HG03469 (cell line): ENCODE measurements around the gene TBP.

Experiments used
- ATAC-seq: cut with Tn5 transposase; IDR thresholded peaks from one replicate; pipeline ENCODE4 v1.9.1; 2021; ENCODE audit warnings: mild to moderate bottlenecking, moderate library complexity, moderate number of reproducible peaks; ENCODE audit not compliant: unreplicated experiment

Gene TBP

DNA sequence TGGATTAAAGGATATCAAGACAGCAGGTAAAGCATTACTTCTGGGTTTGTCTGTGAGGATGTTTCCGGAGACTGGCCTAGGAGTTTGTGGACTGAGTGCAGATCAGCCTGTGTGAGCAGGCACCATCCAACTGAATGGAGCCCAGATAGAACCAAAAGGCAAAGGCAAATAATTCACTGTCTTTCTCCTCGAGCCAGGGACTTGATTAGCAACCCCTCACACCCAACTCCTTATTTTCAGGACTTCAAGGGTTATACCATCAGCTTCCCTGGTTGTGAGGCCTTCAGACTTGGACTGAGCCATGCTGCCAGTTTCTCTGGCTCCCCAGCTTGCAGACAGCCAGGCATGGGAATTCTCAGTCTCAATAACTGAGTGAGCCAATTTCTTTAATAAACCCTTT lies 20.4 kb upstream of the TBP start:
- ATAC-seq, result no peak

DNA sequence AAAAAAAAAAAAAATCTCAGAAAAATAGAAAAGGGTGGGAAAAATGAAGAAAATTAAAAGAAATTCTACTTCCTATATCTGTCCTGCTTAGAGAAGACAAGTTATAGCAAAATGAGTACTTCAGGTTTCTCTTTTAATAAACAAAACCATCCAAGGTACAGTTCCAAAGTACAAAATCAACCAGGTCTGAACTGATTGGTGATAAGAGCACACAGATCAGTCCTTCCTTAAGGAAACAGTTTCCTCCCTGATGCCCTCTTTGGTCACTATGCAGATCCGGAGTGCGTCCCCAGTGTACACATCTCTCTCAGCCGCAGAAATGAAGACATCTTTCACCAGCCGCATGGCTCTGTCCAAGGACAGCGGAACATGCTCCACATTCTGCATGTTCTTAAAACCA lies 19.2 kb upstream of the TBP start:
- ATAC-seq, result no peak

DNA sequence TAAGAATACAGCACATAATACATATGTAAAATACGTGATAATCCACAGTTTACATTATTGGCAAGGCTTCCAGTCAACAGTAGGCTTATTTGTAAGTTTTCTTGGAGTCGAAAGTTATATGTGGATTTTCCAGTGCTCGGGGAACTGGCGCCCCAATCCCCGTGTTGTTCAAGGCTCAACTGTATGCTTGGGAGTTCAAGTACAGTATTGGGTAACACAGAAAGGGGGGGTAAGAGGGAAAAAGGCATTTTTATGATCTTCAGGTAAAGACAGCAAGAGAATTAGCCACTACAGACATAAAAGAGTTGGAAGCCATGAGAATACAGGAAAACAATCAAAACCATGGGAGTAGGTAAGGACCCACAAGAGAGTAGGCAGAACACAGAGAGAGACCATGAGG lies 17.5 kb upstream of the TBP start:
- no peak for ATAC-seq

DNA sequence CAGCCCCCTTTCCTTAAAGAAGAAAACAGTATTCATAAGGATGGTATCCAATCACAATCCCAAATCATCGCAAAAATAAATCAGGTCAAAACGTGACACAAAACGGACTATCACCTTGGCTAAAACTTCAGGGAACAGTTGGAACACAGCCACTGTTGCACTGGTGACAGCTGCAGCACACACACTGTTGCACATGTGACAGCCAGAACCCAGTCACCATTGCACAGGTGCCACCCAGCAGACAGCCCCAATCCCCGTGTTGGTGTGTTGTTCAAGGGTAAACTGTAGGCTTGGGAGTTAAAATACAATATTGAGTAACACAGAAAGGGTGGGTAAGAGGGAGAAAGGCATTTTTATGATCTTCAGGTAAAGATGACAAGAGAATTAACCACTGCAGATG lies 16.8 kb upstream of the TBP start:
- no peak for ATAC-seq

DNA sequence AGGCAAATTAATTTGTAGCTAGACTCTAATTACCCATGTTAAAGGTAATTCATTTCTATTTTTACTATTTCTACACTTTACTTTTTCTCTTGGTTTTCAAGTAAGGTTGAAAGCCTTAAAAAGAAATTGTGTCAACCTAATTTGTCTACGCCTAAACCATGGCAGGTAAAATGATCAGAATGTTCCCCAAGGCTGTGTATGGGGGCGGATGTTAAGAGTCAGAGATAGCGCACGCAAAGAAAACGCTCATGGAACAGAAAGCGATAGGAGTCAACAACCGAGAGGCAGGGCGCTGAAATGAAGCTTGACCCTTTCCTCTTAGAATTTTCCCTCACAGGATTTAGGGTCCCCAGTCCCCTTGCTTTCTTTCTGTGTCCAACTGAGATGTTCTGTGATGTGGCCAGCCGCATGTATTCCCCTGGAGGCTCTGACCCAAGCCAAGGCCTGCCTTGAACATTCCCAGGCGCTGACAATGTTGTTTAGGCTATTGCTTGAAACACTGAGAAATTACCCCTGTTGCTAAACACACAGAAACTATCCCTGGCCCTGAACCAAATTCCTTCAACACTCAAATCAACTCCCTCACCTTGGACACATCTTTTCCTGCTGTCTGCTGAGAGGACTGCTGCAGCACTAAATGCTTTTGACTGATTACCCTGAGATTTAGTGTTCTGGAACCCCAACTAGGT lies 12.0 kb upstream of the TBP start:
- no peak for ATAC-seq

DNA sequence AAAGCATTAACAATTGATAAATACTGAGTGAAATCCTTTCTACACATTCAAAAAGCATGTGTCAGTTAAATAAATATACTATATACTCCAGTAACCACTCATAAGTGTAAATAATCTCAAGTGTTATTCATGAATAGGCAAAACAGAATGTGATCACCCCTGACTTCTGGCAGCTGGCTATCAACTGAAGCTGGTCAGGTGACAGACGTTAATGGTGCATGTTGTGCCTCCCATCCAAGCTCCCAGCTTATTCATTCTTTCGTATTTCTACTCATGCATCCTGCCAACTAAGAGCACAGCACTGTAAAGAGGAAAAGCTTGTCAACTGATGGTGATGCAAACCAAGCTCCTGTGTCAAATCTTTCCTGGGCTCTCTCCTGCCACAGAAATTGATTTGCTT lies 8.8 kb upstream of the TBP start:
- ATAC-seq, result no peak

DNA sequence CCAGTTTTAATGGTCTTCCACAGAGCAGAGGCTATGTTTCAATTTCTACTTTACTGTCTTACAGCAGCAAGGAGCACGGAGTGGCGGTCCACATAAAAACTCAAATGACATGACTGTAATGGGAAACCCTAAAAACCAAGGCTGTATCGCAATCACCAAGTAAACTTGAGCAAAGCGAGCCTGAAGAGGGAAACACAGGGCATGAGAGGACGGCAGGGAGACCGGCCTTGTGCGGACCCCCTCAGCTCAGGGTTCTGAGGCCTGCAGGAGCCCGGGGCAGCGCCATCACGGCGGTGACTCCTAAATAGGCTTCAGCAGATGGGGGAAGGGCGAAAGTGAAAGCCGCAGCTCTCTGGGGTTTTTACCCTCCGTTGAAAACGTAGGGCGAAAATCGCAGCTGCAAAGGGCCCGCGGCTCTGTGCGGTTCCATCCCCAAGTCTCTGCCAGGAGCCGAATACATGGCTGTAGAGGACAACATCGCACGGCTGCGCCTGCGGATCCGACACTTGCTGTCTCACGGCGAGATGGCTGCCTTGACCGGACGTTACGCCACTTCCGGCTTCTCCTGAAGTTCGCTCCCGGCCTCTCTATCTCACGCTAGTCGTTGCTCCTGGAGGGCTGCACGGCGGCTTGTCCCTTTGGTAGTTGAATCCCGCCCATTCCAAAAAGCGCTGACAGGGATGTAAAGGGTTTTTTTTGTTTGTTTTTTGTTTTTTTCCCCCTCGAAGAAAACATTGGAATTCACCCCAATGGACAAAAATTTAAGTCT lies 1.2 kb upstream of the TBP start, which contains the start of gene PSMB1:
Gene PSMB1, minus strand, starts transcription at position 543 of the 769 bp plus-strand sequence. Its CDS starts 65 bp downstream, at position 478.
- ATAC-seq, result peak; percentile 34

DNA sequence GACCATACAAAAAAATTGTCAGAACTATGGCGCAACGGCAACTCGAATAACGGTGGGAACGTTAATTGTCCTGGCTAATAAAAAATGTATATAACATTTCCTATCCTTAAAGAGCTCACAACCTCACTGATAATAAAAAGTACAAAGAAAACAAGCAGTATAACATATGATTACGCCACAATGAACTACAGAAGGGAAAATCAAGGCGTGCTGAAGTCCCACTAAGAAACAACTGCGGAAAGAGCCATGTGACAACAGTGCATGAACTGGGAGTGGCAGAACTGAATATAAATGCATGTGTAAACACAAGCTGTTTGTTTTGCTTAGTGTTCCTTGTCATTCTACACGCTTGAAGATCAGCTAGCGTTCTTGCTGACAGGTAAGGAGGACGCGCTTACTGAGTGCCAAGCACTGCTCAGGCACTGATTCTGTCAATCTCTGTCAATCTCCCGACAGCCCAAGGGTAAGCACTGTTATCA lies 596 bp upstream of the TBP start:
- ATAC-seq, result peak; percentile 13

DNA sequence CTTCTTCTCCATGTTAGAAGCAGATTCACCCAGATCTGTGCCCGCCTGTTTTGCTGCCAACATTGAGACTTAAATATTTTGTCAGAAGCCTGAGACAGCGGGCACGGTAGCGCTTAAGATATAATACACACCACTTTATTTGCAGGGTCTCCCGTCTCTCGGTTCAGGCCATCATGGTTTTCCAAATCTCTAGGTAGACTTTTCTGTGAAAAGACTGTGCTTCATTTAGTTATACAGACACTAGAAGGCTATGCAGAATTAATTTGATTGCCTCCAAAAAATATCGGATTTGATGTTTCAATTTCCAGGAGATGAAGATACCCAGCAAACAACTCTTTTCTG lies 598 bp downstream of the TBP start:
- no peak for ATAC-seq

DNA sequence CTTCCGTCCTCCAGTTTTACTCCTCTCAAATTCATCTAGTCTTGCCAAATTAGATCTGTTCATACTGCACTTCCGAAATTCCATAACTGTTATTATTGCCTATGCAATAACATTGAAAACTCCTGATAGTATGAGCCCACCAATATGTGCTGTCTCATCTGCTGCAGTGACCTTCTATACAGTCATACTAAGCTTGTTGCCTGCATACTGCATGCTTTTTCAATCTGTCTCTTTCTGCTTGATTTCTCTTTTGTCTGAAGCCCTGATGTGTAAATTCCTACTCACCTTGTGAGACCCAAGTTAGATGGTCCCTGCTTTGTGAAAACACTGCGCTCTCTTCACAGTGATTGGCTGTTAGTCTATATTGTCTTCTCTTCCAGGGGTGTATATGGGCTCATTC lies 1.1 kb downstream of the TBP start:
- no peak for ATAC-seq

DNA sequence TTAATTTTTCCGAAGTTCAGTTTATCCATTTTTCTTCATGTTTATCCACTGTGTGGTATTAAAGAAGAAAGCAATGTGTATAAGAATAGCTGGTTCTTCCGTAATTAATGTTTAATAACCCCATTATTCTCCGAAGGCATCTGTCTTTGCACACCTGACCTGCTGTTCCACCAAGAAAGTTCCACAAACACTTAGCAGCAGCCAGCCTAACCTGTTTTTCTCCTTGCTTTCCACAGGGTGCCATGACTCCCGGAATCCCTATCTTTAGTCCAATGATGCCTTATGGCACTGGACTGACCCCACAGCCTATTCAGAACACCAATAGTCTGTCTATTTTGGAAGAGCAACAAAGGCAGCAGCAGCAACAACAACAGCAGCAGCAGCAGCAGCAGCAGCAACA lies 7.4 kb downstream of the TBP start:
- ATAC-seq, result no peak

DNA sequence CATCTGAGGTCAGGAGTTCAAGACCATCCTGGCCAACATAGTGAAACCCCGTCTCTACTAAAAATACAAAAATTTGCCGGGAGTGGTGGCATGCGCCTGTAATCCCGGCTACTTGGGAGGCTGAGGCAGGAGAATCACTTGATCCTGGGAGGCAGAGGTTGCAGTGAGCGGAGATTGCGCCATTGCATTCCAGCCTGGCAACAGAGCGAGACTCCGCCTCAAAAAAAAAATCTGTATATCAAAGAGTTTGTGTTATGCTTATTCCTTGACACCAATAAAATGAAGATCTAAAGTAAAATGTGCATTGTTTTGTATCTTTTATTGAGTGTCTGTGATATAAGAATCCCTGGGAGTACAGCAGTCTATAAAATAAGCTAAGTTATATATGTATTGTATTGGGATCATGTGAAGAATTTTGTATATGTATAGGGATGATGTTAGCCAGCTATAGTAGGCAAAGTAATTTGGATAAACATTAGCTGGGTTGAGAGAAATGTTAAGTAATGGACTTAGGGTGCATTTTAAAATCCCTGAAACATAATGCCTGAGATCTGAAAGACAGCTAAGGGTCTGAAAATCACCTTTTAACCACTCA lies 10.9 kb downstream of the TBP start:
- ATAC-seq, result no peak

DNA sequence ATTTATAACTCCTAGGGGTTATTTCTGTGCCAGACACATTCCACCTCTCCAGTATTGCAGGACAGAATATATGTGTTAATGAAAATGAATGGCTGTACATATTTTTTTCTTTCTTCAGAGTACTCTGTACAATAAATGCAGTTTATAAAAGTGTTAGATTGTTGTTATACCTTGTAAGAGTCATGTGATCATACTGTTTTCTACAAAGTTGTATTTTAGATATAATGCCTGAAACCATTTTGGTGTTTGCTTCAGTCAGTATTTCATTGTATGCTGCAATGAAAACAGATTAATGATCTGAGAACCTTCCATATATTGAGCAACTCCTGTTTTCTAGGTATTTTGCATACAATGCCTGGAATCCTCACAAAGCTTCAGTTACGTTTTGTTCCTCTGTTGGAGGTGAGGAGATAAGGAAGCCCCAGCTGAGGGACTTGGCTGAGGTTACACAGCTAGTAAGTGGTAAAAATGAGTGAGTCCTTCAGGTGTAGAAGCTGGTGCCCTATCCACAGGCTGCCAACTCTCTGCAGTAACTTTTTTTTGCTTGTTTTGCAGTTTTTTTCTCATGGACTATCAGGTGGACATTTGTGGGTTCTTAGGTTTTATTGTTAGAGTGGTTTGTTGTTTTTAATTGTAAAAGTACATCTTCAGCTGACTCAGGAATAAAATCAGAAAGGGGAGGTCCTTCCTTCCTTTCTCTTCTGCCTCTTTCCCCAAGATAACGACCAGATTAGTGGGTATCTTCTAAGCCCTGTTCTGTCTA lies 18.7 kb downstream of the TBP start:
- ATAC-seq, result no peak

DNA sequence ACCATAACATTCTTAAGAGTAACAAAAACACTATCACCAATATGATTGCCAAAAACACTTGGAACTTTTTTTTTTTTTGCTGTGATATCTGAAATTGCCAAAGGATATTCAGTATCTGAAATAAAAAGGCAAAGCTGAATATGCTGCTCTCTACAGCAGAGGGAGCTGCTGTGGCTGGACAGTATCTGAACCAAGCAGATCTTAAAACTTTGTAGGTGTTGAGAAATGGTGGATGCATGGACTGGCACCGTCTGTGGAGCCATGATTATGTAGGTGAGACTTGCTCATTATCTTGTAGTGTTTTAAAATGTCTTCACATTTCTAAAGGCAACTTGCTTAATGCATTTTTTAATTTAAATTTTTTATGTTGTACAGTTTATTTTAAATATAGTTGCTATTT lies 21.1 kb downstream of the TBP start:
- ATAC-seq, result no peak

DNA sequence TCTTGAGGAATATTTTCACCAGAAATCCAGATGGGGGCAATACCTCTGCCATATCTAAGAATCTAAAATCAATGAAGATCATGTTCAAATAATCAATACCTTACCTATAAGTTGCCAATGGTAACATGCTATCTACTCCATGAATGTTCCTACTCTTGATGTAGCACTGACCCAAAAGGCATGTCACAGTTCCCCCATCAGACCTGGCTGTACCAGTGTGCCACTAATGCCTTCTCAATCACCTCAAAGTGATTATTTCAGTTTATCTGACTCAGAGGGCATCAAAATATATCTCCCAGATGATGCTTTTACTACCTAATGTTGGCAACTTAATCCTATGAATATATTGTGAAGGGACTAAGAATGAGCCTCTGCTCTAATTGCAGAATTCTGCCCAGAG lies 24.7 kb downstream of the TBP start:
- no peak for ATAC-seq

DNA sequence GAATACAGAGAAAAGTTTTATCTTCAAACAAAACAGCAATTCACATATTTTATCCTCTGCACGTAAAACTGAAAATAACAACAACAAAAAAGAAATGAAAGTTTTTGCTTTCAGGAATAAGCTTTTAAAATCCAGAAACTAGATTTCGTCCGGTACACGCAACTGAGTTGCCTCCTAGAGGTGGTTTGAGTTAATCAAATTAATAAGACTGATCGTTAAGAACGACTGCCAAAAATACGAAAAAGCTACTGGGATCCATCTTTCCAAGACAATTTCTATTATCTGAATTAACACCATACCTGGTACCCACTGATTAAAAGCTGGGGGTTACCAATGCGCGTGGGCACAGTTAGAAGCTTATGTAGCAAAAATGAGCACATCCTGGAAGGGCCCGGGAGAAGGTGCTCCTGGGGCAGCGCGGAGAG lies 29.6 kb downstream of the TBP start:
- no peak for ATAC-seq

DNA sequence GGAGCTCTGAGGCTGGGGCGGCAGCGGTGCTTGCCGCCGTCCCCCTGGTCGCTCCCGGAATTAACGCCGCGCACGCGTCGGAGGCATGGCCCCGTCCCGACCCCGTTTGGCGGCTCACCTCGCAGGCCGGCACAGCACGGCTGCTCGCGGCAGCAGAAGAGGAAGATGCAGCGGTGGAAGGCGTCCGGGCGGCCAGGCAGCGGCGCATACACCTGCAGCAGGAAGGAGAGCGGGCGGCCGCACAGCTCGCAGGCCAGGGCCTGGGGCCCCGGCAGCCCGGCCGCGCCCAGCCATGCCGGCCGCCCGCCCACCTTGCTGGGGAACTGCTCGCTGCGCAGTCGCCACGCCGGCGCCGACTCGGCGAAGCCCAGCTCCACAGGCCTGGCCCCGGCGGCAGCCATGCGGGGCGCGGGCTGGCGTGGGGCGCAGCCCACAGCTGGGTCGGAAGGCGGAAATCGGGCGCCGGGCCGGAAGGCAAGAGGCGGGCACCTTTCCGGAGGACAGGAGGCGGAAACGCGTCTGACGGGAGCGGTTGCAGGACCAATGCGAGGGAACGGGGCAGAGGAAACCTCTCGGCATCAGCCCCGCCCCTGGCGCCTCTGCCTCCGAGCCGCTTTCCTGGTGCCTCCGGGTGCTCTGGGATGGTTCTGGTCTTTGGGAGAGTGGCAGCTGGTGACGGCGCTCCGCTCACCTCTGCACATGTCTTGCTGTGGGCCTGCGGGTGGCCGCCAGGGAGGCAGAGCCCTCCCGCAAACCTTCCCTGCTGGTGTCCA lies 30.2 kb downstream of the TBP start, which contains the start of gene PDCD2:
Gene PDCD2, minus strand, starts transcription at position 457 of the 773 bp plus-strand sequence. Its CDS starts 56 bp downstream, at position 401.
- peak; percentile 93 for ATAC-seq

DNA sequence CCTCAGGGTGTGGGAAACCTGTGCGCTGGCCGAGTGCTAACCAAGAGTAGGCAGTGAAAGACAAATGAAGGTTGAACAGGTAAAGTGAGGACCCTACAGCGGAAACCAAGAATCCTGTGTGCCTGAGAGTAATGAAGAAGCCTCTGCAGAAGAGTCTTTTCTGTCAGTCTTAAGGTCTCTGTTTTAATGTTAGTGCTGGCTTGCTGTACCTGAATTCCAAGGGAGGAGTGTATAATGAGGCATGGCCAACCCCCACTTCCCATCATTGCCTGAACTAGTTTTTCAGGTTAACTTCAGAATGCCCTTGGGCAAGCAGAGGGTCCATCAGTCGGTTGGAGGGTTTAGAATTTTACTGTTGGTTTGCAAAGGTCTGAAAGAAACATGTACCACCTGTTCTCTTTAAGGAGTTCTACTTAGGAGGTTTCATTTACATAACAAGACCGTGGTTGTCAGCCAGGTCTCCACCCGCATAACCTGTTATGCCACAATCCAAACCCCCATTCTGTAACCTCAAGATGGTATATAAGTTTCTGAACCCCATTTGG lies 30.9 kb downstream of the TBP start:
- ATAC-seq, result no peak

DNA sequence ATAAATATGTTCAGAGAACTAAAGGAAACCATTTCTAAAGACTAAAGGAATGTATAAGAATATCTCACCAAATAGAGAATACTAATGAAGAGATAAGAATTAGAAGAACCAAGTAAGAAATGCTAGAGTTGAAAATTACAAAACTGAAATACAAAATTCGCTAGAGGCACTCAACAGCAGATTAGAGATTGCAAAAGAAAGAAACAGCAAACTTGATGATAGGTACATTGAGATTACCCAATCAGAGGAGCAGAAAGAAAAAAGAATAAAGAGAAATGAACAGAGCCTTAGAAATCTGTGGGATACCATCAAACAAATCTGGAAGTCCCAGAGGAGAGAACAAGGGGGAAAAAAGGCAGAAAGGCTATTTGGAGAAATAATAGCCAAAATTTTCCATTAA lies 36.6 kb downstream of the TBP start:
- ATAC-seq, result no peak

DNA sequence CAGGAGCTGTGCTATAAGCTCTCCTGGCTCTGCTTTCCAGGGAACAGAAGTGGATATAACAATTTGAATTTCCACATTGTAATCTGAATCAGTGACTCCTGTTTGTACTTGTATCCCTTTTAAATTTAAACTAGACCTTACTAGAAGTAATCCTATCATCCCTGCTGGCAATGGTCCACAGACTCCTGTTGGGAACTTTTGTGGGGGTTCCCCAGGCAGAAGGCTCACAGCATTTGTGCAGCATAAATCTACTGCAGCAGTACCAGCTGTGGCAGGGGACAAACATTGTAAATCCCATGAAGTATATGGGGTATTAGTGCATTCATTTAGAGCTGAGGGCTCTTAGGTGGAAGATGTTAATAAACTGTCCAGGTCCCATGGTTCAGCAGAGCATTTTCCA lies 42.3 kb downstream of the TBP start:
- no peak for ATAC-seq
